Measurements from ENCODE around the gene MPHOSPH6. TPM values are rescaled to one million over a fixed set of nuclear protein-coding genes. Genes with fewer than 3 reads are reported as not detected.
"Not testable (repeated sequence)": the region's sequence is repeated elsewhere in the genome, so short reads cannot be mapped to it uniquely, and the experiment has no call there.

The MPHOSPH6 gene
- 23.7 TPM for total RNA-seq
- long read RNA-seq, transcript MPHOSPH6-201 (5 exons, 1,103 nt) = major isoform, 25 of 35 reads
- long read RNA-seq, partial matches to known transcripts = 1 of 35 reads
- long read RNA-seq, other reads (novel, unspliced or antisense) = 6 of 35 reads

DNA sequence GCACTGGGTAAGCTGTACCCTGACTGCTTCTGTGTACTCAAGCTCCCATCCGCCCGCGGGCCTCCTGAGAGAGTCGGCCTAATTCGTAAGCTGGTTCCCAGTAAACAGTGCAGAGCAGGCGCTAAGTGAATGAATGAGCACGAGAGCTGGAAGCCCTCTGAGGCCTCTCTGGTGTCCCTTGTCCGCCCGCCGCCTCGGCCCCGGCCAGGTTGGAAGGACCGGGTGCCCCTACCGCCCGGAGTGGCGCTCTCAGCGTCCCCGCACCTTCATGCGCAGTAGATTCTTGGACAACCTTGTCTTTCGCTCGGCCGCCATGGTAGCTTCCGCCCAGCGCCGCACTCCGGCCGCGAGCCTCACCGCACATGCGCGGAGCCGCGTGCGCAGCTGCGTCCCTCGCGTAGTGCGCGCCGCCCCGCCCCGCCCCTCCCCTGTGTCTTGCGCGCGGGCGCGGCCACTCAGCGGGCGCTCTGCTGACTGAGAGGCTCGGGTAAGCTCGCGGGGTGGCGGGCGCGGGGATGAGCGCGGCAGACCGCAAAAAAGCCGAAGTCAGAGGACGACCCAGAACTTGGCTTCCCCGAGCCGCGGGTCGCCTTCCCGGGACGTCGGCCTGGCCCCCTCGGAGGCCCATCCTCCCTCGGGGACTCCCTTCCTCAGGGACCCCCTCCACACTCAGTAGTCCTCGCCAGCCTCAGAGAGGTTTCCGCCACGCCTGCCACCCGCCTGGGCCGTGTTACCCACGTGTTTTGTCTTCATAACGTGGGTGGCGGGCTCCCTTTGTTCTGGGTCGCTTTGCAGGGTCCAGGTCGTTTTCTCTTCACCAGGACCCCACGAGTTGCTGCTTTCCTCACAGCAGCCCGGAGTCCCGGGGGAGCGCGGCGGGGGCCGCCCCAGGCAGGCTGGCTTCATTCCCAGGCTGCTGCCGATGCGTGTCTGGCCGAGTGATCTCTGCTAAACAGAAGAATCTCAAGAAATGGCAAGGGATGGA lies at the start of gene MPHOSPH6:
Gene MPHOSPH6 (minus strand): TSS at position 364 of the 985 bp plus-strand sequence. CDS start 49 bp downstream, at position 315.
- peak; percentile 98 for DNase-seq (ENCODE audit: low spot score)

- no peak for DNase-seq (ENCODE audit: low spot score)
Measured at GRCh38 chr16:82219298-82219697, 49.3 kb upstream of the MPHOSPH6 start.

DNA sequence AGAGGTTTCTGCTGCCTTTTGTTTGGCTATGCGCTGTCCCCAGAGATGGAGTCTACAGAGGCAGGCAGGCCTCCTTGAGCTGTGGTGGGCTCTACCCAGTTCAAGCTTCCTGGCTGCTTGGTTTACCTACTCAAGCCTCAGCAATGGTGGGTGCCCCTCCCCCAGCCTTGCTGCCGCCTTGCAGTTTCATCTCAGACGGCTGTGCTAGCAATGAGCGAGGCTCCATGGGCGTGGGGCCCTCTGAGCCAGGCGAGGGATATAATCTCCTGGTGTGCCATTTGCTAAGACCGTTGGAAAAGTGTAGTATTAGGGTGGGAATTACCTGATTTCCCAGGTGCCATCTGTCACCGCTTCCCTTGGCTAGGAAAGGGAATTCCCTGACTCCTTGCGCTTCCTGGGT lies 39.3 kb upstream of the MPHOSPH6 start:
- DNase-seq (ENCODE audit: low spot score) = not testable (repeated sequence)

DNA sequence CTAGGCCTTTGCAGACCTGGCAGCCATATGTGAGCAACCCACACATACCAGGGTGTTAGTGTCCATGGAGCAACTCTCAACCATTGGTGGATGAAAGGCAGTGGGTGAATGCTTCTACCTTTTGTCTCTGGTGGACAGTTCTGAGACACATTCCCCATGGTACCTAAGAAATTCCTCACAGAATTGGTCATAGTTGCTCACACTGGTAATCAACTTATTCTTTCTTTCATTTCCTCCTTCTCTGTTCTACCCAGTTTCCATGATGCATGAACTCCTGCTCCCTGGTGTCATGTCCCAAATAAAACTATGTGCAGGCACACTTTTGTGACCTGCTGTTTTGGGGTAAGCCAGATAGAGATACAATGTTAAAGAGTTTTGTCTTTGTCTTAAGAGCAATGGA lies 33.2 kb upstream of the MPHOSPH6 start:
- DNase-seq (ENCODE audit: low spot score) = no peak

GRCh38 chr16:82201926-82202325 lies 31.9 kb upstream of the MPHOSPH6 start:
- DNase-seq (ENCODE audit: low spot score) = no peak

DNA sequence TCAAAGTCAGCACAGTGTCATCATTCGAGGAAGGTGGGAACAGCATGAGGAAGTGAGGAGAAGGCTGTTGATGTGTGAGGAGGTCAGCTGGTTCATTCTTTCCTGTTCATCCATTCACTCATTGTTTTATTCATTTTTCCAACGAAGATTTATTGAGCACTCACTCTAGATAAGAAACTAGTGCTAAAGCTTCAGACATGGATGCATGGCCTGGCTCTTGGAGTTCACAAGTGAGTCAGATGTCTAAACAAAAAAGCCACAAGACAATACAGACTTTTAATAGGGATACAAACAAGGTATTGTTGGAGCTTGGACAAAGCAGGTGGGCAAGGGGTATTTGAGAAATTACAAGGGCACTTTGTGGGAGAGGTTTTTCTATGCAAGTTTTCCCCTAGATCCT lies 31.3 kb upstream of the MPHOSPH6 start:
- DNase-seq (ENCODE audit: low spot score) = no peak

- no peak for DNase-seq (ENCODE audit: low spot score)
Measured at GRCh38 chr16:82199209-82199608, 29.2 kb upstream of the MPHOSPH6 start.

DNA sequence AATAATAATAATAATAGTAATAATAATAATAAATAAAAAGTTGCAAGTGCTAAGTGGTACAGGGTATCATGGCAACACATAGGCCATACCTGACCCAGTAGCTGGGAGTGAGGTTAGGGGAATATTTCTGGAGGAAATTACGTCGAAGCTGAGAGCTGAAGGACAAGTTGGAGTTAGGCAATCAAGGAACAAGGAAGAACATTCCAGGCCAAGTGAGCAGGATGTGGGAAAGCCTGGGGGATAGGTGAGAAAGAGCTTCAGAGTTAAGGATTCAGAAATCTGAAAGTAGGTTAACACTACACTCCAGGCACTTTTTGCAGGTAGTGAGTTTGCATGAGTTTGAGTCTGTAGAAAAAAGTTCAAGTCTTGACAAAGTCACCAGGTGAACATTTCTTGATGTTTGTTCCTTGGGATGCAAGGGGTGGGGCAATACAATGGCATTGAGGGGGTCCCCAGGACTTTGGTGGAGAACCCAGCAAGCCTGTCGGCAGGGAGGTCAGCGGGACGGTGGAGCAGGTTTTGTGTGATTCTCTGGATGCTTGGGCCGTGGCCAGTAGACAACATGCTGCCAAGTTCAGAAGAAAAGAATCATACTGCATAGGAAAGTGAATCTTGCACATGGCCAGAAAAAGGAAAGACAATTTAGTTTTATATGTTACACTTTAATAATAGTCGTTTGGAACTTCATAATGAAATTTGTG lies 27.7 kb upstream of the MPHOSPH6 start:
- DNase-seq (ENCODE audit: low spot score) = no peak

DNA sequence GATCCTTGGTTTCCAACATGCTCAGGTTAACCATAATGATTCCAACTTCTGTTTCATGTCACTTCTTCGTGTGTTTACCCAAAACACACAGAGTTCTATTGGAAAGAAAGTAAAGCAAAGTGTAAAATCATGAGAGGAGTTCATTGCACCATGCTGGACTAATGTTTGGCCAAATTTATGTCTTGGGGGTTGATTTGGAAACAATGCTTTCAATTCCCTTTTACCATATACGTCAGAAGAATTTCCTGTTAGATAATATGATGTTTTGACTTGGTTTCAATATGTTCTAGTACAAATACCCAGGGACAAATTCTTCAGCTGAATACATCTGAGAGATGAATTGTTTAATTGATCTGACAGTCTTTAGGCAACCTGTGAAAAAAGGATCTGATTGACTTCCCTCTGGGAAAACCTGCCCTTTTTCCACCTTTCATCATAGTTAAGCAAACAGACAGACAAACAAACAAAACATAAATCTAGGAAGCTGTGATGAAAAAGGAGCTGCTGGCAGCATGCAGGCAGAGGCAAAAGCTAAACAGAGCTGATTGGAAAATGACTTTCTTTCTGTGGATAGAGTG lies 26.0 kb upstream of the MPHOSPH6 start:
- no peak for DNase-seq (ENCODE audit: low spot score)

- DNase-seq (ENCODE audit: low spot score) = no peak
Measured at GRCh38 chr16:82194086-82194485, 24.1 kb upstream of the MPHOSPH6 start.

DNA sequence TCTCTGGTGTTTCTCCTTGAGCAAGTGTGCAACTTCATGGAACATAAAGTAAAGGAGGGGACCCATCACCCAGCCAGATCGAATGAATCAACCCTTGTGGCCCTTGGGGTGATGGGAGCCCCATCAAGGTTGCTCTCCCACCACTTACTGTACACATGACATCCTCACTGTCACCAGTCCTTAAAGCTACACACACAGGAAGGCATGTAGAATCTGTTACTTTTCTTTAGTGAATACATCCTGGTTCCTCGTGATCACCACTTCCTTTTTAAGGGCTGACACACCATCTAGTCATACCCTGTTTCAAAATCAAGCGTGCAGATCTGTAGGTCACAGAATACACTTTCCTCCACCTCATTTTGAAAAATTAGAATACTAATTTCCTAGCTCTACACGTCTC lies 22.6 kb upstream of the MPHOSPH6 start:
- DNase-seq (ENCODE audit: low spot score) = no peak

- DNase-seq (ENCODE audit: low spot score) = no peak
Measured at GRCh38 chr16:82190386-82190785, 20.4 kb upstream of the MPHOSPH6 start.

- no peak for DNase-seq (ENCODE audit: low spot score)
Measured at GRCh38 chr16:82187829-82188228, 17.8 kb upstream of the MPHOSPH6 start.

DNA sequence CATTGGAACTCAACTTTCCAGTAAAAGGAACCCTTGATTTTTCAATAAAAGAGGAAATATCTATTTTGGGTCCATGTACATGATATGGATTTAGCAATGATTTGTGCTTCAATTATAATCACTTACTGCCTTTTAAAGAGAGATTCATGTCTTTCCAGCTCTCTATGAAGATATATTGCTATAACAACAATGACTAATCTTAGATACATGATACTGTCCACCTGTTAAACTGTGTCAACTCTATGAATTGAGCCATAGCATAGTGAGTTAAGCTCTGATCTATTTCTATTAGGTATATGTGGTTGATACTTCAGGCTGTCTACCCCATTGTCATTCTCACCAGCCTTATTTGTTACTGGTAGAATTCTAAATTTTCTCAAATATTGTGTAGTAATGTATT lies 15.0 kb upstream of the MPHOSPH6 start:
- no peak for DNase-seq (ENCODE audit: low spot score)

DNA sequence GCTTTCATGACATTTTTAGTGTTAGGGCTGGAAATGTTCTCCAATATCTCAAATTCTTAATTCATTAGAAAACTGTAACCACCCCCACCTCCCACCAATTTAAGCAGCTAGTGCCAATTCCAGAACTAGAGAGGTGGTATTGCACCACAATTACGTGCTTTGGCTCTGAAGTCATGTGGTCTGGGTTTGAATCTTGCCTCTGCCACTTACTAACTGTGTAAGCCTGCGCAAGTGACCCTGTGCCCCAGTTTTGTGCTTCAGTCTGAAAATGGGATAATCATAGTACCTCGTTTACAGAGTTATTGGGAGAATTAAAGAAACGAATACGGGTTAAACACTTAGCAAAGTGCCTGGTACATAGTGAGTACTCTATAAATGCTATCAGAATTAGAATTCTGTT lies 14.2 kb upstream of the MPHOSPH6 start:
- no peak for DNase-seq (ENCODE audit: low spot score)

DNA sequence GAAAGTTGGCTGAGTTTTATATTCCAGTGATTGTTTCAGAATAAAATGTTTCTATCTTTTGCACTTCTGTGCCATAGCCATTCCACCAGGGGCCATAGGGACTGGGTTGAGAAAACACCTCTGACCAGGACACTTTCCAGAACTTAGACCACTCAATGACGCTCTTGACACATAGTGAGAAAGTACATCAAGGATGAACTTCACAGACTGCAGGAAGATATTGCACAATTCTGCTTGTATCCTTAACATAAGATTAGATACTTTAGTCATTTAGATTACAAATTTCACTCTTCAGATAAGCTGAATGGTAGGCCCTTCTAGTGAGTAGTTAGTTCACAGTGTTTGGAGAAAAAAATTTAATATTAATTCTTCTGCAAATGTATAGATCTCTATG lies 13.0 kb upstream of the MPHOSPH6 start:
- no peak for DNase-seq (ENCODE audit: low spot score)

- no peak for DNase-seq (ENCODE audit: low spot score)
Measured at GRCh38 chr16:82182266-82183003, 12.4 kb upstream of the MPHOSPH6 start.

DNA sequence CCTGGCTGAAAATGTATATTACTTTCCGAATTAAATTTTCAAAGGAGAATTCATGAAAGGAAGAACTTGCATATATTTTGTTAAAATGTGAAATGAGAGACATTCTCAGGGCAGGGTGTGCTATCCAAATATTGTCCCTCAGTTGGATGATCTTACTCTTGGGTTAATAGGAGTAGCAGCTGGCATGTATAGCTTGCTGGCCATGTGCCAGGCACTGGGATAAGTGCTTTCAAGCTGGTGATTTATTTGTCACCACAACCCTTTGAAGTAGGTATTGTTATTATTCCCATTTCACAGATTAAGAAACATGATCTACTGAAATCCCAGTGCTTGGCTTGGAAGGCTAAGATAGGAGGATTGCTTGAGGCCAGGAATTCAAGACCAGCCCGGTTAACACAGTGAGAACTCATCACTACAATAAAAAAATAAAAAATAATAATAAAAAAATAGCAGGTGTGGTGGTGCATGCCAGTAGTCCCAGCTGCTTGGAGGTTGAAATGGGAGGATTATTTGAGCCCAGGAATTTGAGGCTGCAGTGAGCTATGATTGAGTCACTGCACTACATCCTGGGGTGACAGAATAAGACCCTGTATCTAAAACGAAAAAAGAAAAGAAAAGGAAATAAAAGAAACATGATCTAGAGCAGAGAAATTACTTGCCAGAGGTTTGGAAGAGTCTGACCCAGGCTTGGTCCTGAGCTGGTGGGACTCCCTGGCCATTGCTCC lies 11.6 kb upstream of the MPHOSPH6 start:
- no peak for DNase-seq (ENCODE audit: low spot score)

DNA sequence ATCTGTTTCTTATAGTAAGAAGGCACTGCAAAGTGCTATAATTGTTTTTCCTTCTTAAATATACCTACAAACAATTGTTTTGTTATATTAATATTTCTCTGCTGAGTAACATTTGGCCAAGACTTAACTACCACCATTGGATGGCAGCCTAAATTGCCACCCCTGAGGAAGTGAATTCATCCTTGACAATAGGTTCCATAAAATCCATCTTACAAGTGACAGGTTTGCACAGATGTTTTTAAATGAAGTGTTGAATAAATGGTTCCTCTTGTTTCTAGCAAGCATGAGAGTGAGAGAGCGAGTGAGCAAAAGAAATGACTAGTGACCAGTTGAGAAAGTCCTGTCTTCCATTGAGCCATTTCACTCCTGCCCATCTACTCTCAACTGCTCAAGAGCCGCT lies 8.3 kb upstream of the MPHOSPH6 start:
- no peak for DNase-seq (ENCODE audit: low spot score)

- DNase-seq (ENCODE audit: low spot score) = no peak
Measured at GRCh38 chr16:82177555-82177954, 7.5 kb upstream of the MPHOSPH6 start.

All from mesenteric fat pad (tissue), 1 donor.